Right lobe of liver (tissue), 4 donors: ENCODE data around the gene COPRS.

Experiments
- POLR2A ChIP-seq: fragments of 450-650 bp; IDR thresholded peaks from one replicate; pipeline ENCODE4 v1.6.1; 2017; ENCODE audit warnings: antibody characterized with exemption, mild to moderate bottlenecking
- TF ChIP-seq, protein P1 (sequence below), 4 donors: fragments of 200-600 bp in 3 of 4; fragments of 450-650 bp in 1 of 4; IDR thresholded peaks; one replicate each; pipeline versions ENCODE4 v1.5.1 to v1.8.0; 2016 to 2022; ENCODE audit warnings: antibody characterized with exemption in 4 of 4, mild to moderate bottlenecking in 2 of 4
- donor health status: DM: no; HTN: no; CAD: no.
- donor health status: DM: no; HTN: no; CAD: no.
- donor health status: DM: no; HTN: yes; CAD: no.

DNA sequence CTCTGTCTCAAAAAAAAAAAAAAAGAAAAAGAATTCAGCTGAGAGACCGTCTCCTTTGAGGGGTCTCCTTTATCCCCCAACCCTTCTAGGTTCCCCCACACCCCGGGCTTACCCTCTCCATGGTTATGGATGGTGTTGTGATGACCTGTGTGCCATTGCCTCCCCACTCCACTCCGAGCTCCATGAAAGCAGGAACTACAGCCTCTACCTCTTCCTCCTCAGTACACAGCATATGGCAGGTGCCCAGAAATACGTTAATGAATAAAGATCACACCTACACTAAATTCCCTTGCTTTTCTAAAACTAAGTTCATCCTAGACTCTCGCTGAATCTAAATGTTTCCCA, 17.2 kb downstream of the COPRS start:
- TF ChIP-seq, protein P1, sequence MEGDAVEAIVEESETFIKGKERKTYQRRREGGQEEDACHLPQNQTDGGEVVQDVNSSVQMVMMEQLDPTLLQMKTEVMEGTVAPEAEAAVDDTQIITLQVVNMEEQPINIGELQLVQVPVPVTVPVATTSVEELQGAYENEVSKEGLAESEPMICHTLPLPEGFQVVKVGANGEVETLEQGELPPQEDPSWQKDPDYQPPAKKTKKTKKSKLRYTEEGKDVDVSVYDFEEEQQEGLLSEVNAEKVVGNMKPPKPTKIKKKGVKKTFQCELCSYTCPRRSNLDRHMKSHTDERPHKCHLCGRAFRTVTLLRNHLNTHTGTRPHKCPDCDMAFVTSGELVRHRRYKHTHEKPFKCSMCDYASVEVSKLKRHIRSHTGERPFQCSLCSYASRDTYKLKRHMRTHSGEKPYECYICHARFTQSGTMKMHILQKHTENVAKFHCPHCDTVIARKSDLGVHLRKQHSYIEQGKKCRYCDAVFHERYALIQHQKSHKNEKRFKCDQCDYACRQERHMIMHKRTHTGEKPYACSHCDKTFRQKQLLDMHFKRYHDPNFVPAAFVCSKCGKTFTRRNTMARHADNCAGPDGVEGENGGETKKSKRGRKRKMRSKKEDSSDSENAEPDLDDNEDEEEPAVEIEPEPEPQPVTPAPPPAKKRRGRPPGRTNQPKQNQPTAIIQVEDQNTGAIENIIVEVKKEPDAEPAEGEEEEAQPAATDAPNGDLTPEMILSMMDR (IDR thresholded peaks at IDR 0.05) = no peak
- no peak for TF ChIP-seq POLR2A
